ENCODE measurements around the gene ZNF618.

- TF ChIP-seq EZH2phosphoT487 (IDR thresholded peaks at IDR 0.05; ENCODE audit: borderline replicate concordance, low read depth, low read length): no peak
- TF ChIP-seq CTCF (conservative IDR thresholded peaks at IDR 0.05; ENCODE audit: low read length): no peak
Observed at GRCh38 chr9:113956901-113957300, 80.8 kb downstream of the ZNF618 start.
